Measurements from ENCODE around the gene SCPEP1.

SCPEP1 gene

GRCh38 chr17:57004944-57005579 is 27.1 kb downstream of the SCPEP1 start:
- no peak for DNase-seq

DNA sequence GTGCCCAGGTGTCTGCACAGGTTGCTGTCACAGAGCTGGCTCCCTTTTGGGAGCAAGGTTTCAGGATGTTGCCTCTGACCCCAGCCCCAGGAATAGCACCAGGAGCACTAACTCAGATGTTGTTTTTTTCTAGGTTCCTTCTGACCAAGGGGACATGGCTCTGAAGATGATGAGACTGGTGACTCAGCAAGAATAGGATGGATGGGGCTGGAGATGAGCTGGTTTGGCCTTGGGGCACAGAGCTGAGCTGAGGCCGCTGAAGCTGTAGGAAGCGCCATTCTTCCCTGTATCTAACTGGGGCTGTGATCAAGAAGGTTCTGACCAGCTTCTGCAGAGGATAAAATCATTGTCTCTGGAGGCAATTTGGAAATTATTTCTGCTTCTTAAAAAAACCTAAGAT is 28.1 kb downstream of the SCPEP1 start:
- no peak for DNase-seq

GRCh38 chr17:57008958-57009357 is 31.0 kb downstream of the SCPEP1 start:
- no peak for DNase-seq

DNA sequence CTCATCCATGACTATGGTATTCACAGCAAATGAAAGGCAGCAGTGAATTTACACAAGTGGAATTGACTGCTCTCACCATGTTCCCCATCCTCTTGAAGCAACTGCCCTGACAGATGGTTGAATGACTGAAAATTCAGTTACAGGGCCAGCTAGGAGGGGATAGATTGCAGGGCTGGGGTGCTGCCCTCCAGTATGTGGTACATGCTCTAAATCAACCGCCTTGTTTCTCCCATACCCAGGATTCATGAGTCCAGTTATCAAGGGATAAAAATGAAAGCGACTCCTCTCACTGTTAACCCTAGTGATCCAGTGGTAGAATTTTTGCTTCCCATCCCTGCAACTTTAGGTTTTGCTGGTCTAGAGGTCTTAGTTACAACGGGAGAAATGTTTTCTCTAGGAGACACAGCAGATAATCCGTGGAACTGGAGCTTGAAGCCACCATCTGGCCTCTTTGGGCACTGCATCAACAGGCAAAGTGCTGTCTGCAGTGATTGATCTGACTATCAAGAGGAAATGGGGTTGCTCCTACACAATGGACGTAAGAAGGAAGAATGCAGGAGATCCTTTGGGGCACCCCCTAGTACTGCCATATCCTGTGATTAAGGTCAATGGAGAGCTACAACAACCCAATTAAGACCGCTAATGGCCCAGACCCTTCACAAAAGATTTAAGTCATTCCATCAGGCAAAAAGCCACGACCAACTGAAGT is 32.0 kb downstream of the SCPEP1 start:
- DNase-seq = peak; percentile 53 to 62

GRCh38 chr17:57010487-57010886 is 32.6 kb downstream of the SCPEP1 start:
- no peak for DNase-seq

DNA sequence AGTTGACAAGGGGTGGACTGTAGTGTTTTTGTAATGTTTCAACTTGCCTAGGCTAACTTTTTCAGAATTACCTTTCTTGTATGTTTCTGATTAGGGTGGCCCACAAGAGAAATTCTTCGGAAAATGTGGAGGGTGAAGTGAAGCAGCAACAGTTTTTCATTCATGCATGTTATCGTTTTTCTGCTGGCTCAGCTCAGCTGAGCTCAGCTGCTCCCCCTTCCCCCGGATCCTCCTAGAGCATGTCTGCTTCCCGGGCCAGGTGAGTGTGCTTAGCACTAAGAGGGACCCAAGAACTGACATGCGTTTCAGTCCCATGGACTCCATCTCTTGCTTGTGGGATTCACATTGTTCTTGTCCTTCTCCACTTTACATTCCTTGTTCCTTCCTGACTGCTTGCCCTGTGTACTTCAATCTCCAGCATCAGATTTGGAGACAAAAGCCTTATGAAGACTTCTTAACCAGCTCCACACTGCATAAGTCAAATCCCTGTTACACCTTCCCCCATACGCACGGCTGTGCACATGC is 33.6 kb downstream of the SCPEP1 start:
- no peak for DNase-seq

- no peak for DNase-seq
Measured at GRCh38 chr17:57016071-57016763, 38.3 kb downstream of the SCPEP1 start.

DNA sequence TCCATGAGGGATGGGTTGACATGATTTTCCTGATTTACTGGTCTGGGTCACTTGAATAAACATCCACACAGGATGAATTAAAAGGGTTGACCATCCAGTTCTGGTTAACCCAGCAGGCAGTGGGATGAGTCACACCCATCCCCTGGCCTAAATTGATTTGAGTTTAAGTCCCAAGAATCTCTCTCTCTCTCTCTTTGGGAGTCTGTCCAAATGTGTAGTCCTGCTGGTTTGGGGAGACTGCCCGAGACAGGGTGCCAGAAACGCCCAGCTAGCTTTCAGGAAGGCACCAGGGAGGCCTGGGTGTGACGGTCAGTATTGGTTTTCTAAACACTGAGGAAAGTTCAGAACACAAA is 38.8 kb downstream of the SCPEP1 start:
- DNase-seq = no peak

GRCh38 chr17:57017625-57018024 is 39.7 kb downstream of the SCPEP1 start:
- DNase-seq = no peak

GRCh38 chr17:57020208-57020607 is 42.3 kb downstream of the SCPEP1 start:
- DNase-seq = no peak

GRCh38 chr17:57021226-57021940 is 43.5 kb downstream of the SCPEP1 start:
- no peak for DNase-seq

- DNase-seq = no peak
Measured at GRCh38 chr17:57025876-57026275, 47.9 kb downstream of the SCPEP1 start.

DNA sequence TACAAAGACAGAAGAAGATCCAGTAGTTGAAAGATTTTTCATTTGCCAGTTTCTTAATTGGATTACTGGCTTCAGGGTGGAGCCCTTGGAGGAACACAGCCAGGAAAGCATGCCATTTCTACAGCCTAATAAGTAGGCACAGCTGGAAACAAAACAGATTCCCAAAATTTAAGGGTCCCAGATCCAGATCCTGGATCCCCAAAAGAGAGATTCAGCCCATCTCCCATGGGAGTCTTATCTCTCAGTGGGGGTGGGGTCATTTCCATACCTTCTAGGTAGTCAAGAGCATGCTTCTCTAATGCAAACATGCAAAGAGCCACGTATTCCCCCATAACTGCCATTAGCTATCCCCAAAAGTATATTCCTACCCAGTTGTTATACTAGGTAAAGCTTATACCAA is 49.9 kb downstream of the SCPEP1 start:
- no peak for DNase-seq

GRCh38 chr17:57032343-57032742 is 54.4 kb downstream of the SCPEP1 start:
- DNase-seq = no peak

DNA sequence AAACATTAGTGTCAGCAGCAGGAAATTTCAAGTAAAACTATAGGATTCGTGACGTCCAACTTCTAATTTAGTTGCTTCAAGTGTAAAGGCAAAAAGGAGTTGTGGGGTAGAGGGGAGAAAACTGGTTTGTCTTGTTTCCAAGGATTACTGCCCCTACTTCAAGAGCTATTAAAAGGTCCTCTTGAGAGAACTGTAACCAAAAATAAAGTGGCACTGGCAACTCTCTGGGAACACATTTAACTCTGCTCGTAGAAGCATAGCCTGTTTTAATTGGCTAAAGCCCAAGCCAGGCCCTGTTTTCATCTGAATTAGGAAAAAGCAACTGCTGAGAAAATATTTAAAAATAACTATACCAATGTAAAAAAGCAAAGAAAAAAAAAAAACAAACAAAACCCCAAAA is 55.4 kb downstream of the SCPEP1 start:
- no peak for DNase-seq

GRCh38 chr17:57034807-57035754 is 57.1 kb downstream of the SCPEP1 start:
- DNase-seq = no peak

DNA sequence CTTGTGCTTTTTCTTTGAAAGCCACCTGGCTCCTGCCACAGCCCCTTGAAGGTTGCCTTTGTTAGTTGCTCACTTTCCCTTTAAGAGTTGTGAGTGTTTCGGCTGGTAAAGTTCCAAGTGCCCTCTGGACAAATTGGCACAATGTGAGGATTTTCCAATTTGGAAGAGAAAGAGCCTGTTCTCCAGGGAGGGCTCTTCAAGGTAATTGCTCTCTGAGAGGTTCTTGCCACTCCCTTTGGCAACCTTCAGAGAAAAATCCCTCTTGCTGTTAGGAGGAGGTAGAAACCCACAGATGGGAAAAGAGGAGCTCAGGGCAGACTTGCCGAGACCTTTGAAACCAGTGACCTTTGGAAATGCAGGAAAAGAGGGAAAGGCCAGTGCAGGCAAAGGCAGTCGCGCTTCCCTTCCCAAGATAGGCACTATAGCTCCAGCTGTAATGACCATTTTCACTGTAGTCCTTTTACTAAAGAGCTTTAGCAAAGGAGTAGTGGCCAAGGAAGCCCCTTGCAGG is 58.1 kb downstream of the SCPEP1 start:
- no peak for DNase-seq

GRCh38 chr17:57037411-57037810 is 59.5 kb downstream of the SCPEP1 start:
- no peak for DNase-seq

GRCh38 chr17:57038486-57038885 is 60.6 kb downstream of the SCPEP1 start:
- DNase-seq = no peak

- DNase-seq = no peak
Measured at GRCh38 chr17:57040571-57040970, 62.6 kb downstream of the SCPEP1 start.

DNA sequence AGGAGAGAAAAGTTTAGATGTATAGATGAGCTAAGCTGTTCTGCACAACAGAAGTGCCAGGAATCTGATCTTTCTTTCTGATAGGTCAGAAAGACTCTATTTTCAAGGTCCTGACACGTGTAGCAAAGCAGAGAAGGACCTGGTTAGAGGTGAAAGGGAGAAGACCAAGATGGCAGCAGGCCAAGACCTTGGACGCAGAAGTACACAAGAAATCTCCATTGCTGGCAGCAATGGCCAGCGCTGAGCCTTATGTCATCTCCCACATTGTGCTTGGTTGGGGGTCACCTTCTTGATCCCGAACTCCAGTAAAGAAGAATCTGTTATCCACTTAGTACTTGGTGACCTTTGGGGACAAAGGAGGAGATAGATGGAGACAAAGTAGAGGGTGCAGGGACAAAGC is 65.3 kb downstream of the SCPEP1 start:
- DNase-seq = no peak

Measured in SHP77 (cell line).